ENCODE results near the gene EFEMP1. TPM values are rescaled to one million over a fixed set of nuclear protein-coding genes. Genes with fewer than 3 reads are reported as not detected.

Gene EFEMP1
- total RNA-seq, result 20.2 and 658 TPM in 2 replicates

GRCh38 chr2:55923091-55923981 lies at the start of gene EFEMP1:
Gene EFEMP1 (minus strand): TSS chr2:55923782. CDS start chr2:55922440, 1,342 bp downstream.

Other genes starting within 250 kb of the EFEMP1 start
- gene PNPT1, start 229.9 kb downstream of the EFEMP1 start, total RNA-seq, result 13.1 and 27.8 TPM in 2 replicates

All from placental pericyte (primary cell).